GM19468 (cell line): ENCODE measurements around the gene NPAS3.

Experiments used
- ATAC-seq: cut with Tn5 transposase; IDR thresholded peaks from one replicate; pipeline ENCODE4 v1.9.1; 2021; ENCODE audit warnings: mild to moderate bottlenecking, moderate library complexity, moderate number of reproducible peaks; ENCODE audit not compliant: unreplicated experiment; ENCODE audit errors: extremely low read depth

NPAS3 gene

GRCh38 chr14:33642080-33642479, 703.4 kb downstream of the NPAS3 start:
- ATAC-seq: no peak

DNA sequence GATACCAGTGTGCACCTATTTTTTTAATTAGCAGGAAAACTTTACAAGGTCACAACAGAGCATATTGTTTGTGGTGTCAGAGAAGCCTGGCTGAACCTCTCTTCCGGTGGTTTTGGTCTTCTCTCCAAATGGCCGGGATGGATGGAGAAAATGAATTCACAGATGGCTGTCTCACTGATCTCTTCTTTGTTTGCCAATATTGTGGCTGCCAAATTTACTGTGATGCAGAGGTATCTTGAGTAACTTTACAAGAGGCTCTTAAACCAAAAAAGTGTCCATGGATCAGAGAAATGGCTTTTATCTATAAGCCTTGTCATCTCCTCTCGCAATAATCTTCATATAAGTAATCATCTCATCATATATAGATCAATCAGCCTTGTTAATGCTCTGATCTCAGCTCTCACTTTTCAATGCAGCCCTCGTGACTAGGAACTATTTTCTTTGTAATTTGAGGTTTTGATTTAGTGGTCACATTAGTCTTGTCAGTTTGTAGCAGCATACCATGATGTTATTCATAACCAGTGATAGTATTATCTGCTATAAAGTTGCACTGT, 704.1 kb downstream of the NPAS3 start:
- no peak for ATAC-seq

- ATAC-seq: no peak
Measured at GRCh38 chr14:33643426-33644181, 704.9 kb downstream of the NPAS3 start.

DNA sequence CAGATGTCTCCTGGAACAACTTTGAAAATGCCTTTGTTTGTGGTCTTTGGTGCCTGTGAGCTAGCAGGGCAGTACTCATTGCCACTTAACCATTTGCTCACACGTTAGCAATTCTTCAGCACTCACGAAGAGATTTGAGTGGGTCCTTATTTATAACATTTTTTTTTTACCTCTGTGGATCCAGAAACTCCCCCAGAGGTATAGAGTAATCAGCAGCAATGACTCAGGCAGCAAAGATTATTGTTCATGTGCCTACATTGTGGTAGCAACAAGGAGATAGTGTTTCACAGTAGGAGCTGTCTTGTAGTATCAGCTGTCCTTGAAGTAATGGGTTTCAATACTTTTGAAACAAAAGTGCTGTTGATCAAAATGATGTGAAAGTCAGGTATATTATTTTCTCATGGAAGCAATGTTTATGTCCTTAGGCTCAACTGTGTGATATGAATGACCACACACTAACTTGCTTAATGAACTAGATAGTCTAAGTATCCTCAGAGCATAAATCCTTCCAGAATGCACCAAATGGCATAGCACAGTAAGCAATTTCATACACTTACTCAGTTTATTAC, 708.1 kb downstream of the NPAS3 start:
- no peak for ATAC-seq

DNA sequence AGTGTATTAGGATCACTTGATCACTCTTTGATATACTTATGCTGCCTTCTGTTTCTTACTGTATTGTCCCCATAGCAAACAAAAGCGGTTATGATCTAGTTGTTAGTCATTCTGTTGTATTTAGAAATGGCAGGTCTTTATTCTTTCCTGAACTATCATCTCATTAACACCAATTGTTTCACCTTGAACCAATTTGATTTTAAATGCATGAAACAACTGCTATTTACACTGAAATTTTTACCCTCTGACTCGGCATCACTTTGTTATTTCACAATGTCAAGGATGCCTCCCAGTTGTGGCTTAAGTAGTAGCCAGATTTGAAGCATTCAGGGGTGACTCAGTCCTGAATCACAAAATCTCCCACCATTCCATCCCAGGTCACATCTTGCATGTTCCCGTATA, 708.7 kb downstream of the NPAS3 start:
- ATAC-seq: no peak

- no peak for ATAC-seq
Measured at GRCh38 chr14:33650430-33650829, 711.8 kb downstream of the NPAS3 start.

GRCh38 chr14:33652566-33653307, 714.1 kb downstream of the NPAS3 start:
- no peak for ATAC-seq

- ATAC-seq: no peak
Measured at GRCh38 chr14:33653308-33653695, 714.6 kb downstream of the NPAS3 start.

DNA sequence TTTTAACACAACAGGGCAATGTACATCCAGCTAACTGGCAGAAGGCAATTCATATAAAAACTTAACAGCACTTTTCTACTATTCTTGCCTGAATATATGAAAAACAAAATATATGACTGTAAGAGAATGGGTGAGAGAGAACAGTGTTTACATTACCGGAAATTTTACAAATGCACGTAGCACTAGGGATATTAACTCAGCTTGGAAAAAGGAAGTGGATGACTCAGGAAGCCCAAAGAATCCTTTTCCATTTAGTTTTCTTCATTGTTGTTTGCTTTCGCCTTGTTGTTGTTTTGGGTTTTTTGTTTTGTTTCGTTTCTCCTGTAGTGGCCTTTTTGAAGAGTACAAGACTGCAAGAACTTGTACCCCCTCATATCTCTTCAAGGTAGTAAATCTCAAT, 716.7 kb downstream of the NPAS3 start:
- ATAC-seq: no peak

DNA sequence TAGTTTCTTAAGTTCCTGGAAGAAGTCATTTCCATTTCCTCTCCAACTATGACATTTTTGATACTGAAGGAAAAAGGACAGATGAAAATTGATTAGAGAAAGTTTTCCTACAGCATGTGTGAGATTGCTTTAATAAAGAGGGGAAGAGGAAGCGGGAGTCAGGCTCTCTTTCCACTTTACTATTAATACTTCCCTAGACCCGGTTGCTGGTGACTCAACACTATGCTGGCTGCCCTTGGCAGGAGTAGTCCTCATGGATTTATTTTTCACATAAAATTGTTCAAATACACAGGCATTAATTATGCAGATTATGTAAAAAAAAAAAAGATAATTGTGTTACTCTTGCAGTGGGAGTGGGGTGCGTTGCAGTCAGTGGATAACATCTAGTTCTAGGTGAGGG, 718.8 kb downstream of the NPAS3 start:
- no peak for ATAC-seq

DNA sequence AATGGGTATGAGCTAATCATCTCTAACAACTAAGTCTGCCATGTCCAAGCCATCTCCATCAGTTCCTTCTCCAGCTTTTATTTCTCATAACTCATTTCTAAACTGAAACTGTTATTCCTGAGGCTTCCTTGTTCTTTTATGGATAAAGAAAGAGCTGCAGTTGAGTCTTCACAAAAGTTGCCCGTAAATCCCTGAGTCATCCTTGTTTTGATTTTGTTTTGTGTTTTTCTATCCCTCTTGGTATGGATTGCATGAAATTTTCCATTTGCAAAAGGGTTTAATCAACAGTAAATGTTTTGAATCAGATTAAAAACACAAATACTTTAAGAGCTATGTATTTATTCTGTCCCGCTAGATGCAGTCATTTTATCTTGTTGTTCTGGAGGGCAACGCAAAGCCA, 721.6 kb downstream of the NPAS3 start:
- ATAC-seq: no peak

- no peak for ATAC-seq
Measured at GRCh38 chr14:33661101-33661500, 722.4 kb downstream of the NPAS3 start.

DNA sequence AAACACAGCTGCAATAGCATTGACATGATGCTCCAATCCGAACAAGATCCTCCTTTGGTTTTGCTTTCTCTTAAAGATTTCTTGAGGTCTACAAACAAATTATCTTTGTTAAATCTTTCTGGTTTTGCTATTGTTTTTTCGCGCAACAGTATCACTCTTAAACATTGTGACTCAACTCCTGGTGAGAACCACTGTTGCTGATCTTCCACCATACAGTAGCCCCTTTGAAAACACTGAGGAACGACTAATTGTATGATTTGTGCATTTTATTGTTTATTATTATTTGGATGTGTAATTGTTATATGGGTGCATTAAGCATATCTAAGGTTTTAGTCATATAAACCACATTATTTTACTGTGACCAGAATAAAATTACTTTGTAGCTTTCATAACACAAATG, 729.4 kb downstream of the NPAS3 start:
- no peak for ATAC-seq

DNA sequence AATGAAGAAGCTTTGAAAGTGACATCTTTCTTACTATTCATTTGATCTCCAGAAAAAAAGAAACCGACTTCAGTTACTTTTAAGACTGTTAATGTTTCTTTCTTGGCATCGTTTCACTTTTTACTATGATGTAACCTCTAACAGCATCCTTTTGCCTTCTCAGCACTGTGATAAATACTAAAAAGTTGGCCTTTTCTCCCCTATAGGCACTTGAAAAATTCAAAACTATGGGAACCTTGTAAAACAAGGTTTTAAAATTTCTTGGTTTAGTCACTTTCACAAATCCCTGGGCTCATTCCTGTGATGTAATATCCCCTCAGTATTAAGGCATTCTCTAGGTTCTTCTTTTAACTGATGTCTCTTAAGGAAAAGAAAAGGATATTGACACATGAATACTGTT, 730.4 kb downstream of the NPAS3 start:
- ATAC-seq: no peak

GRCh38 chr14:33670235-33670634, 731.6 kb downstream of the NPAS3 start:
- ATAC-seq: no peak

GRCh38 chr14:33671556-33671955, 732.9 kb downstream of the NPAS3 start:
- ATAC-seq: no peak

GRCh38 chr14:33674927-33675326, 736.2 kb downstream of the NPAS3 start:
- ATAC-seq: no peak

DNA sequence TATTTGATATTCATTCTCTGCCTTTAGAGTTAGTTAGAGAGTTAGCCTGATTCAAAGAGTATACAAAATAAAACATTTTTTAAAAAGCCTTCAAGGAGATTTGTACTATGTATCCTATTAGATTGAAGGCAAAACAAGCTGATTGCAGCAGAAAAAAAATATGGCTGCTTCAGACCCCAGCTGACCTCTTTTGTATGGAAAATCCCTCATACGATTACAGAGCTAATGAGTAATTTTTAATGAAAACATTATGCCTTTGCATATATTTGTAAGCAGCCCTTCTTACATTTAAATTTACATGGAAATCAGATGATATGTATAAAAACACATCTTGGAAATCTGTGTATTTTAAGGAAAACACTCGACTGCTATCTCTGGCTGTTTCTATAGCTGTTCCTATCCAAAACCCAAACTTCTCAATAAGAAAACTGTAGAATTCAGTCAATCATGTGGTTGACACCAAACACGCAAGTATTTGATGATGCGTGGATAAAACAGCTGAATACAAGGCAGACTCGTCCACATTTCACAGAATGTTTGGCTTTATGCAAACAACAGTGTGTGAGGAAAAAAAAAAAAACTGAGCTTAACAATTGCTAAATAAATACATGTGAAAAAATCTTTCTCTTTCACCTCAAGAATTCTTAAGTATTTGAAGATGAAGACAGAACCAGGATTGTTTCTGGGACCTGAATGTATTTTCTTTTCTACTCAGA, 736.9 kb downstream of the NPAS3 start:
- no peak for ATAC-seq

- ATAC-seq: no peak
Measured at GRCh38 chr14:33676135-33676566, 737.5 kb downstream of the NPAS3 start.

DNA sequence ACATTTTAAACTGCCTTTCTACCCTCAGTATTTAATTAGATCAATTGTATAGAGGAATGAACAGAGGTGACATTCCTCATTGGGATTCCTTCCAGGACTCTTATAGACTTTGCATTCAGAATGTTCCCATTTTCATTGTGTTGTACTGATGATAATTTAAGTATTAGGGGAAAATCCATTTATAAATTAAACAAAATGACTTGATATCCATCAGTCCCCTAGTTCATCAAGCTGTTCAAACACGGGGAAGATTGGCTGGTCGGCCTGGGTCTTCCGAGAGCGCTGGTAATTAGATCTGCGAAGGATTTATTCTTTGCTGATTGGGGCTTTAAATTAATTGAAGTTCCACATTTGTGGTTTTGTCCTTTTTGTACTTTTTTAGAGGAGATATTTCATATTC, 738.2 kb downstream of the NPAS3 start:
- no peak for ATAC-seq

DNA sequence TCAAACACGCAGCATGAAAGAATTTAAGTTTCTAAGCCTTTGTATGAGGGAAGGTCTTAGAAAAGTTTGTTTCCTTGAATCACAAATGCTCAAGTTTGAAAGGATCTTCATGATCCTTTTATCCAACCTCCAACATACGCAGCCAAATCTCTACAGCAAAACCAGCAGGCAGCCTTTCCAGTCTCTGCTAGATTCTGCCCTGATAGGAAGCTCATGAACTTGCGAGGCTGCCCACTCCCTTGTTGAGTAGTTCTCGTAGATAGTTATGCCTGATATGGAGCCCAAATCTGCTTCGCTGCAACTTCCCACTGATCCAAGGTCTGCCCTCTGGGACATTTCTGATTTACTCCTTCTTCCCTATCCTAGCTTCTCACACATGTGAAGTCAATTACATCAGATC, 739.3 kb downstream of the NPAS3 start:
- ATAC-seq: no peak
